Gastrocnemius medialis (tissue), 4 donors: ENCODE data around the gene LIMK1.

Experiments used
- CTCF ChIP-seq, 5 experiments: fragments of 450-650 bp in 3 of 5; fragments of 200-600 bp in 2 of 5; sonication (generic) in 2 of 5; IDR thresholded peaks in 4 of 5; conservative IDR thresholded peaks in 1 of 5; 1 replicate in 4 of 5; 2 replicates in 1 of 5; pipeline ENCODE4 v1.5.1; 2016 to 2019; ENCODE audit warnings: antibody characterized with exemption in 5 of 5, mild to moderate bottlenecking in 3 of 5, moderate library complexity in 3 of 5
- POLR2A ChIP-seq, 2 donors: fragments of 450-650 bp; IDR thresholded peaks; one replicate each; pipeline ENCODE4 v1.6.1; 2017; ENCODE audit warnings: antibody characterized with exemption in 2 of 2, mild to moderate bottlenecking in 2 of 2, moderate library complexity in 2 of 2

DNA sequence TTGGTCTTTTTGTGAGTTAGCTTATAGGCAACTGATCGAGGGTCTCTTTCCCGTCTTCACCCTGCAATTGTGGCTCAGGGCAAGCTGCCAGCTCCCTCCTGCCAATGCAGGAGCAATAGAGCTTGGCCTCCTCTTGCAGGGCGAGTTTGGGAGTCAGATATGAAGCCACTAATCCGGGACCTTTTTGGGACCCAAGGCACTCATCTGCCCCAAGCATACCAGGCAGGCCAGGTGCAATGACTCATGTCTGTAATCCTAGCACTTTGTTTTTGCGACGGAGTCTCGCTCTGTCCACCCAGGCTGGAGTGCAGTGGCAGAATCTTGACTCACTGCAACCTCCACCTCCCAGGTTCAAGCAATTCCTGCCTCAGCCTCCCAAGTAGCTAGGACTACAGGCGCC lies 21.1 kb downstream of the LIMK1 start:
- TF ChIP-seq POLR2A (IDR thresholded peaks at IDR 0.05) (no peak), CTCF (IDR thresholded peaks at IDR 0.05 in 4 of 5, conservative IDR thresholded peaks at IDR 0.05 in 1 of 5) (no peak)
